H1 (cell line): Measurements from ENCODE around the gene C1orf174. TPM values are rescaled to one million over a fixed set of nuclear protein-coding genes. Genes with fewer than 3 reads are reported as not detected.
A peak's percentile ranks its signal among the peaks of the same experiment; 100 is the strongest.

ENCODE experiments used
- CTCF ChIA-PET: fragments of 300-600 bp; sonication (Branson Sonifier 250); formaldehyde crosslinking; loops from one replicate; lab custom pipeline; 2021; ENCODE audit not compliant: partially characterized antibody; lab: Charles Lee
- POLR2A ChIA-PET: fragments of 300-600 bp; sonication (Branson Sonifier 250); formaldehyde crosslinking; loops from one replicate; lab custom pipeline; 2021; ENCODE audit warnings: inconsistent platforms; ENCODE audit not compliant: partially characterized antibody; lab: Charles Lee
- DNase-seq, 2 experiments: peaks; one replicate each; pipeline versions ENCODE4 v3.0.0 to v3.0.0-alpha.2; 2010 to 2022; ENCODE audit warnings: low spot score in 2 of 2, low read depth in 1 of 2, mixed read lengths in 1 of 2
- FAIRE-seq: peaks from 2 replicates; lab custom pipeline; 2011; peaks lifted over from hg19 to GRCh38; lab: Jason Lieb, UNC
- H2AFZ ChIP-seq: 2 replicates; pipeline ENCODE4 v1.8.1; 2012; ENCODE audit warnings: low read length, inconsistent platforms
- H2AK5ac ChIP-seq: 2 replicates; pipeline ENCODE4 v1.6.1; 2013; ENCODE audit warnings: low read depth, low read length
- H2BK120ac ChIP-seq: replicated peaks from 2 replicates; pipeline ENCODE3; 2013; ENCODE audit warnings: low read depth, low read length, inconsistent platforms
- H2BK12ac ChIP-seq: 2 replicates; pipeline ENCODE4 v1.6.1; 2013; ENCODE audit warnings: low read depth, low read length
- H2BK15ac ChIP-seq: 2 replicates; pipeline ENCODE4 v1.6.1; 2013; ENCODE audit warnings: low read length
- H2BK20ac ChIP-seq: 2 replicates; pipeline ENCODE4 v1.6.1; 2013; ENCODE audit warnings: low read length
- H2BK5ac ChIP-seq: 2 replicates; pipeline ENCODE4 v1.6.1; 2013; ENCODE audit warnings: low read depth, low read length
- H3K14ac ChIP-seq: 2 replicates; pipeline ENCODE4 v1.6.1; 2013; ENCODE audit warnings: inconsistent platforms; ENCODE audit not compliant: insufficient read length
- H3K18ac ChIP-seq: 2 replicates; pipeline ENCODE4 v1.6.1; 2013; ENCODE audit warnings: low read length; ENCODE audit errors: extremely low read depth
- H3K23ac ChIP-seq: 2 replicates; pipeline ENCODE4 v1.6.1; 2013; ENCODE audit warnings: inconsistent platforms; ENCODE audit not compliant: insufficient read length
- H3K23me2 ChIP-seq: 2 replicates; pipeline ENCODE4 v1.6.1; 2013; ENCODE audit warnings: low read depth, low read length
- H3K27ac ChIP-seq: 2 replicates; pipeline ENCODE4 v1.6.1; 2011; ENCODE audit warnings: low read depth, low read length, inconsistent platforms
- H3K27me3 ChIP-seq, 4 experiments: replicated peaks in 1 of 4; 1 replicate in 1 of 4; 2 replicates in 3 of 4; pipeline versions ENCODE4 v1.6.1 to v1.8.1; 2011 to 2013; ENCODE audit warnings: low read length in 3 of 4, mild to moderate bottlenecking in 3 of 4, inconsistent platforms in 2 of 4, mixed read lengths in 2 of 4, moderate library complexity in 1 of 4; ENCODE audit not compliant: control insufficient read depth in 3 of 4, insufficient read depth in 3 of 4; ENCODE audit errors: extremely low read depth in 1 of 4
- H3K36me3 ChIP-seq, 4 experiments: 2 replicates each; pipeline versions ENCODE4 v1.6.1 to v1.8.1; 2011 to 2013; ENCODE audit warnings: mild to moderate bottlenecking in 4 of 4, low read length in 3 of 4, moderate library complexity in 2 of 4, control low read depth in 1 of 4, inconsistent platforms in 1 of 4; ENCODE audit not compliant: insufficient read depth in 4 of 4, control insufficient read depth in 2 of 4
- H3K4ac ChIP-seq: replicated peaks from 2 replicates; pipeline ENCODE3; 2013; ENCODE audit warnings: low read length, low read depth, mixed read lengths, inconsistent platforms; ENCODE audit not compliant: insufficient read length
- H3K4me1 ChIP-seq, 4 experiments: replicated peaks in 1 of 4; 1 replicate in 1 of 4; 2 replicates in 3 of 4; pipeline versions ENCODE4 v1.6.1 to v1.8.1; 2011 to 2013; ENCODE audit warnings: low read length in 3 of 4, inconsistent platforms in 2 of 4, mixed read lengths in 1 of 4; ENCODE audit not compliant: insufficient read depth in 4 of 4, control insufficient read depth in 3 of 4
- H3K4me2 ChIP-seq, 2 experiments: 2 replicates each; pipeline versions ENCODE4 v1.6.1 to v1.8.1; 2011 to 2013; ENCODE audit warnings: low read depth in 2 of 2, low read length in 2 of 2, control low read depth in 1 of 2, inconsistent platforms in 1 of 2, mild to moderate bottlenecking in 1 of 2; ENCODE audit not compliant: insufficient read depth in 1 of 2
- H3K4me3 ChIP-seq, 4 experiments: fragments of 200-600, 300-600 bp in 1 of 4; sonication (generic), shearing (Covaris generic), sonication (Bioruptor Twin) in 1 of 4; 2 replicates each; pipeline versions ENCODE4 v1.5.1 to v1.8.1; 2011 to 2016; ENCODE audit warnings: low read length in 4 of 4, low read depth in 3 of 4, control low read depth in 2 of 4, inconsistent platforms in 2 of 4, mild to moderate bottlenecking in 2 of 4, mixed read lengths in 1 of 4, moderate library complexity in 1 of 4; ENCODE audit not compliant: insufficient read depth in 2 of 4; ENCODE audit errors: extremely low read depth in 1 of 4
- H3K56ac ChIP-seq: replicated peaks from 2 replicates; pipeline ENCODE3; 2013; ENCODE audit warnings: low read depth, mild to moderate bottlenecking, mixed read lengths, low read length, inconsistent platforms; ENCODE audit not compliant: insufficient read length
- H3K79me1 ChIP-seq: 2 replicates; pipeline ENCODE4 v1.6.1; 2013; ENCODE audit warnings: low read depth, low read length, control low read depth
- H3K79me2 ChIP-seq, 2 experiments: 2 replicates each; pipeline versions ENCODE4 v1.6.1 to v1.8.1; 2012 to 2013; ENCODE audit warnings: low read length in 2 of 2, mild to moderate bottlenecking in 2 of 2, inconsistent platforms in 1 of 2; ENCODE audit not compliant: insufficient read depth in 2 of 2, control insufficient read depth in 1 of 2
- H3K9ac ChIP-seq, 4 experiments: replicated peaks in 1 of 4; 1 replicate in 1 of 4; 2 replicates in 3 of 4; pipeline versions ENCODE4 v1.6.1 to v1.8.1; 2011 to 2013; ENCODE audit warnings: low read depth in 3 of 4, low read length in 3 of 4, control low read depth in 2 of 4, mild to moderate bottlenecking in 2 of 4, moderate library complexity in 2 of 4, inconsistent platforms in 1 of 4; ENCODE audit errors: extremely low read depth in 1 of 4
- H3K9me3 ChIP-seq, 2 experiments: 2 replicates each; pipeline versions ENCODE4 v1.6.1 to v1.8.1; 2012 to 2013; ENCODE audit warnings: mild to moderate bottlenecking in 2 of 2, moderate library complexity in 2 of 2, control low read depth in 1 of 2, inconsistent platforms in 1 of 2, low read depth in 1 of 2, low read length in 1 of 2, mixed read lengths in 1 of 2; ENCODE audit not compliant: insufficient read depth in 2 of 2
- H4K20me1 ChIP-seq, 2 experiments: replicated peaks in 1 of 2; 2 replicates each; pipeline versions ENCODE3 to v1.8.1; 2011 to 2013; ENCODE audit warnings: inconsistent platforms in 2 of 2, low read length in 2 of 2, mild to moderate bottlenecking in 1 of 2; ENCODE audit not compliant: insufficient read depth in 2 of 2, control insufficient read depth in 1 of 2
- H4K5ac ChIP-seq: 2 replicates; pipeline ENCODE4 v1.6.1; 2013; ENCODE audit warnings: low read length, low read depth, mixed read lengths, inconsistent platforms; ENCODE audit not compliant: insufficient read length
- H4K8ac ChIP-seq: 2 replicates; pipeline ENCODE4 v1.8.0; 2013; ENCODE audit warnings: mild to moderate bottlenecking, moderate library complexity, low read length, inconsistent platforms; ENCODE audit not compliant: insufficient read depth; ENCODE audit errors: extremely low read depth
- H4K91ac ChIP-seq: replicated peaks from 2 replicates; pipeline ENCODE3; 2013; ENCODE audit warnings: low read length, mixed read lengths, inconsistent platforms; ENCODE audit not compliant: insufficient read length
- PHF8 ChIP-seq: fragments of 200-600 bp; sonication (generic); conservative IDR thresholded peaks from 2 replicates; pipeline ENCODE4 v1.7.1; 2012; ENCODE audit warnings: low read depth, mild to moderate bottlenecking, inconsistent platforms, low read length, moderate library complexity
- SRF ChIP-seq: IDR thresholded peaks from 2 replicates; pipeline ENCODE4 v1.6.1; 2011; ENCODE audit warnings: mild to moderate bottlenecking, low read depth, low read length, moderate library complexity
- WGBS, 2 experiments: shearing (Covaris generic) in 1 of 2; methylation state at CpG; one replicate each; pipeline versions ENCODE4 v1.1.6 to v1.1.7; 2013 to 2015; ENCODE audit warnings: low lambda C conversion rate in 2 of 2, mixed read lengths in 2 of 2, inconsistent platforms in 1 of 2, low coverage in 1 of 2, missing lambda C conversion rate in 1 of 2; ENCODE audit not compliant: insufficient replicate concordance in 2 of 2, insufficient coverage in 1 of 2, insufficient read length in 1 of 2; ENCODE audit errors: extremely low coverage in 1 of 2, missing lambda C conversion rate in 1 of 2; 5-methylcytosine and 5-hydroxymethylcytosine counted together
- polyA plus RNA-seq, 7 experiments: library from polyadenylated mRNA; depleted of rRNA in 3 of 7; stranded (reverse) in 5 of 7; unstranded in 2 of 7; fragments of >200 nt in 5 of 7; fragments of 200-250 nt in 2 of 7; gene quantifications; 1 replicate in 5 of 7; 2 replicates in 1 of 7; 4 replicates in 1 of 7; pipeline versions ENCODE4 v1.2.1 to v1.2.3, GENCODE V29; 2011 to 2013; ENCODE audit warnings: missing spikeins in 2 of 7, mixed read lengths in 2 of 7
- total RNA-seq: library from RNA; stranded (reverse); fragmentation: NEBNext Ultra II Directional; extraction: Animal tissue kit (Norgen Biotek cat#: 25700); gene quantifications from 2 replicates; pipeline ENCODE4 v1.2.1, GENCODE V29; 2021

C1orf174 gene
- total and polyA plus RNA-seq, 2 of the 8 experiments (the other 6 are each of a cell fraction or from before 2014, with no cell fraction given): 28.4 to 32.4 TPM

GRCh38 chr1:3911981-3912808 lies 12.1 kb upstream of the C1orf174 start:
- H2BK5ac ChIP-seq: peak overlapping the region; percentile 52; the same call in 1 of the 2 replicates
- POLR2A ChIA-PET: no interaction called here

More at GRCh38 chr1:3911981-3912808, 12.1 kb upstream of the C1orf174 start:
- Histone ChIP-seq H2AK5ac (no peak overlapping the region), H3K4me2 (no peak overlapping the region), H3K9me3 (no peaks in the 10 kb centered on the region), H3K56ac (no peak overlapping the region), H2BK15ac (no peak overlapping the region; the same call in 1 of the 2 replicates), H3K79me2 (no peaks in the 10 kb centered on the region), H3K4me1 (peaks cover 0 to 8% (median 4%) of the 10 kb centered on the region in 4 experiments; a peak in 3 of 7 replicates), H4K8ac (no peak overlapping the region), H4K91ac (peak overlapping the region; percentile 1), H3K23ac (no peak overlapping the region), H4K5ac (no peak overlapping the region), H3K18ac (no peak overlapping the region), H3K9ac (no peak overlapping the region), H2BK120ac (no peak overlapping the region), H3K79me1 (no peaks in the 10 kb centered on the region), H3K4me3 (no peak overlapping the region), H2AFZ (no peak overlapping the region), H3K23me2 (no peaks in the 10 kb centered on the region; the same call in 1 of the 2 replicates), H3K36me3 (no peaks in the 10 kb centered on the region), H3K27me3 (no peaks in the 10 kb centered on the region; a peak in 1 of 7 replicates), H3K27ac (no peak overlapping the region), H3K14ac (no peak overlapping the region), H2BK20ac (no peak overlapping the region), H4K20me1 (no peaks in the 10 kb centered on the region), H3K4ac (no peak overlapping the region), H2BK12ac (peak overlapping the region; percentile 50; the same call in 1 of the 2 replicates)
- 90% methylated on average over 36 of the region's 38 CpGs; no CpG with 5 or more reads in 1 of the 2 experiments for WGBS, 2 experiments
- DNase-seq (no peak), FAIRE-seq (no peak)
- CTCF ChIA-PET: no interaction called here
- TF ChIP-seq SRF (no peak), PHF8 (no peak)
